HL-60 (cell line): ENCODE data around the gene FBLN1.
"Not testable (repeated sequence)": the region's sequence is repeated elsewhere in the genome, so short reads cannot be mapped to it uniquely, and the experiment has no call there.

Source experiments
- DNase-seq, 2 experiments: peaks; one replicate each; pipeline ENCODE4 v3.0.0-alpha.2; 2010 to 2020; ENCODE audit warnings: low read depth in 1 of 2, low spot score in 1 of 2
- H3K27ac ChIP-seq: fragments of 250-450 bp; sonication (Bioruptor Pico); replicated peaks from 2 replicates; pipeline ENCODE4 v1.5.1; 2020; ENCODE audit warnings: mild to moderate bottlenecking, moderate library complexity
- H3K27me3 ChIP-seq: fragments of 250-450 bp; sonication (Bioruptor Pico); 2 replicates; pipeline ENCODE4 v1.5.1; 2021; ENCODE audit warnings: mild to moderate bottlenecking, moderate library complexity; ENCODE audit not compliant: insufficient read depth, poor library complexity, severe bottlenecking
- H3K4me3 ChIP-seq: replicated peaks from 2 replicates; pipeline ENCODE4 v1.5.1; 2011; ENCODE audit warnings: mild to moderate bottlenecking, control low read depth, low read length; ENCODE audit not compliant: insufficient read depth
- CTCF ChIP-seq: IDR thresholded peaks from one replicate; pipeline ENCODE4 v1.5.1; 2011; ENCODE audit warnings: low read length, control low read depth, inconsistent platforms; ENCODE audit not compliant: insufficient read depth
- GABPA ChIP-seq: IDR thresholded peaks from 2 replicates; pipeline ENCODE4 v1.6.1; 2012; ENCODE audit warnings: low read depth
- POLR2AphosphoS5 ChIP-seq: IDR thresholded peaks from 2 replicates; pipeline ENCODE4 v1.6.1; 2012; ENCODE audit warnings: low read depth
- REST ChIP-seq: IDR thresholded peaks from 2 replicates; pipeline ENCODE4 v1.6.1; 2012; ENCODE audit warnings: low read depth; ENCODE audit not compliant: insufficient replicate concordance
- SPI1 ChIP-seq: IDR thresholded peaks from 2 replicates; pipeline ENCODE4 v1.6.1; 2012; ENCODE audit warnings: low read depth, mild to moderate bottlenecking, borderline replicate concordance

FBLN1 gene

DNA sequence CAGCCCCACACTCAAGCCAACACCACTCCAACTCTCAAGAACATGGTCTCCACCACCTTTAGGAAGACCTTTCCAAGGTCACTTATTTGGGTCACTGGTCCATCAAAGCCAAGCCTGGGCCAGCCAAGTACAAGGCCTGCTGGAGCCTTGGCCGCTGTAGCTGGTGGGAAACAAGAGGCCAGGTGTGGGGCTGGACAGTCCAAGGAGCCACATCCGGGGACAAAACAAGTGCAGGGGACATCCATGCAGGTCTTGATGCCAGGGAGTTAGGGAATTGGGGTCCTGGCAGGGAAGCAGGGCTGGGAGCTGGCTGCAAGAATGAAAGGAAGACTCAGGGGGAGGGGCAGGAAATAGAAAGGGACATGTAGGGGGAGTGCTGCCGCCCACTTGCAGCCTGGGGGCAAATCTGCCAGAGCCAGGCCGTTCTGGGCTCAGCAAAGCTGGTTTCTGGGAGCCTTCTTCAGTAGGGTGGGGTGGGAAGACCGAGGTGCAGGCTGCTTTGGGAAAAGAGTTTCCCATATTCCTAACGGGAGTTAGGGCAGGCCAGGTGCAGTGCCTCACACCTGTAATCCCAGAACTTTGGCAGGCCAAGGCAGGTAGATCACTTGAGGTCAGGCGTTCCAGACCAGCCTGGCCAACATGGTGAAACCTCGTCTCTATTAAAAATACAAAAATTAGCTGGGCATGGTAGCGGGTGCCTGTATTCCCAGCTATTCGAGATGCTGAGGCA lies 99.5 kb downstream of the FBLN1 start:
- no peak overlapping the region for H3K27ac ChIP-seq
- H3K4me3 ChIP-seq = no peak overlapping the region
- TF ChIP-seq POLR2AphosphoS5 (no peak), GABPA (no peak), CTCF (no peak), REST (no peak), SPI1 (no peak)
- H3K27me3 ChIP-seq = no peaks in the 10 kb centered on the region
- no peak for DNase-seq

GRCh38 chr22:45602824-45603595 lies 100.3 kb downstream of the FBLN1 start:
- H3K27me3 ChIP-seq = no peaks in the 10 kb centered on the region
- H3K27ac ChIP-seq = peak overlapping the region; percentile 40
- H3K4me3 ChIP-seq = no peak overlapping the region
- TF ChIP-seq POLR2AphosphoS5 (no peak), CTCF (no peak), REST (no peak), SPI1 (no peak), GABPA (no peak)
- no peak for DNase-seq

- no peak for DNase-seq
- no peak overlapping the region for H3K4me3 ChIP-seq
- peak overlapping the region; percentile 40 for H3K27ac ChIP-seq
- TF ChIP-seq GABPA (no peak), SPI1 (peak; percentile 60; the same call in 1 of the 2 replicates)
- H3K27me3 ChIP-seq = no peaks in the 10 kb centered on the region
Measured at GRCh38 chr22:45603619-45604018, 100.9 kb downstream of the FBLN1 start.

- DNase-seq, H3K27me3 ChIP-seq, H3K27ac ChIP-seq, H3K4me3 ChIP-seq: not testable (repeated sequence)
Measured at GRCh38 chr22:45608045-45608444, 105.4 kb downstream of the FBLN1 start.
